Measurements from ENCODE around the gene MAPK8IP3. TPM values are rescaled to one million over a fixed set of nuclear protein-coding genes. Genes with fewer than 3 reads are reported as not detected.
A peak's percentile ranks its signal among the peaks of the same experiment; 100 is the strongest.

MAPK8IP3 gene
- total and polyA plus RNA-seq, 12 donors = 12.1 to 430 (median 56.1) TPM

- H3K4me3 ChIP-seq = no peak overlapping the region
- DNase-seq = peak in 4 of 7 donors; percentile 19 to 22 (median 20)
- no peaks in the 10 kb centered on the region for H3K9me3 ChIP-seq (replicated peaks in 1 of 3)
- TF ChIP-seq POLR2A (IDR thresholded peaks at IDR 0.05) = no peak
- H3K27me3 ChIP-seq = no peaks in the 10 kb centered on the region
- H3K27ac ChIP-seq = no peak overlapping the region
- intact Hi-C loops (cut with DNase I) = no loop called here
- no peaks in the 10 kb centered on the region for H3K4me1 ChIP-seq (replicated peaks in 1 of 2)
- 58 to 73% (median 67%) methylated on average over 12 to 19 of the region's 19 CpGs for WGBS, 4 donors
- peaks cover 0 to 32% of the 10 kb centered on the region in 2 donors for H3K36me3 ChIP-seq (replicated peaks in 1 of 2)
Observed at GRCh38 chr16:1788708-1789100, 82.7 kb downstream of the MAPK8IP3 start.

- no peaks in the 10 kb centered on the region for H3K4me1 ChIP-seq (replicated peaks in 1 of 2)
- H3K27me3 ChIP-seq = no peaks in the 10 kb centered on the region
- TF ChIP-seq POLR2A (IDR thresholded peaks at IDR 0.05) (no peak), CTCF (IDR thresholded peaks at IDR 0.05) (no peak)
- peaks cover 0 to 32% of the 10 kb centered on the region in 2 donors for H3K36me3 ChIP-seq (replicated peaks in 1 of 2)
- DNase-seq = no peak
- no peak overlapping the region for H3K4me3 ChIP-seq
- 93 to 94% (median 93%) methylated on average over 8 to 25 of the region's 25 CpGs for WGBS, 4 donors
- no peak overlapping the region for H3K27ac ChIP-seq
- intact Hi-C loops (cut with DNase I) = no loop called here
- no peaks in the 10 kb centered on the region for H3K9me3 ChIP-seq (replicated peaks in 1 of 3)
Observed at GRCh38 chr16:1789643-1790045, 83.6 kb downstream of the MAPK8IP3 start.

GRCh38 chr16:1790261-1790610, 84.2 kb downstream of the MAPK8IP3 start:
- Histone ChIP-seq H3K36me3 (replicated peaks in 1 of 2) (peaks cover 0 to 32% of the 10 kb centered on the region in 2 donors), H3K4me3 (no peak overlapping the region), H3K9me3 (replicated peaks in 1 of 3) (no peaks in the 10 kb centered on the region), H3K27me3 (no peaks in the 10 kb centered on the region), H3K27ac (no peak overlapping the region), H3K4me1 (replicated peaks in 1 of 2) (no peaks in the 10 kb centered on the region)
- intact Hi-C loops (cut with DNase I) = no loop called here
- WGBS, 4 donors = 92 to 94% (median 93%) methylated on average over 11 to 15 of the region's 15 CpGs
- peak in 1 of 7 donors; percentile 15 for DNase-seq
- TF ChIP-seq CTCF (IDR thresholded peaks at IDR 0.05) (no peak), POLR2A (IDR thresholded peaks at IDR 0.05) (no peak)

- H3K36me3 ChIP-seq (replicated peaks in 1 of 2) = peaks cover 0 to 32% of the 10 kb centered on the region in 2 donors
- intact Hi-C loops (cut with DNase I) = no loop called here
- no peaks in the 10 kb centered on the region for H3K4me1 ChIP-seq (replicated peaks in 1 of 2)
- H3K27ac ChIP-seq = no peak overlapping the region
- H3K27me3 ChIP-seq = no peaks in the 10 kb centered on the region
- H3K9me3 ChIP-seq (replicated peaks in 1 of 3) = no peaks in the 10 kb centered on the region
- WGBS, 4 donors = 93 to 94% methylated on average over 43 to 44 of the region's 44 CpGs; no CpG with 5 or more reads in 2 of the 4 donors
- no peak overlapping the region for H3K4me3 ChIP-seq
- TF ChIP-seq CTCF (IDR thresholded peaks at IDR 0.05) = no peak
- TF ChIP-seq POLR2A (IDR thresholded peaks at IDR 0.05) = no peak
- DNase-seq = peak in 2 of 7 donors; percentile 14 to 20
Observed at GRCh38 chr16:1790611-1791255, 84.7 kb downstream of the MAPK8IP3 start.

Measured in adrenal gland (tissue), 12 donors.